SK-N-SH (cell line): Measurements from ENCODE around the gene PSMB4. TPM values are rescaled to one million over a fixed set of nuclear protein-coding genes. Genes with fewer than 3 reads are reported as not detected.

Source experiments
- CTCF ChIA-PET: fragments of 300-600, 350-600 bp; formaldehyde crosslinking; extraction: SDS; loops from one replicate; lab custom pipeline; 2021; lab: Yijun Ruan, JAX
- POLR2A ChIA-PET: fragments of 350-600 bp; sonication (Branson Sonifier 250); formaldehyde crosslinking; extraction: SDS; loops from one replicate; lab custom pipeline; 2020; ENCODE audit warnings: antibody characterized with exemption, inconsistent platforms; lab: Yijun Ruan, JAX
- DNase-seq: peaks from one replicate; pipeline ENCODE4 v3.0.0; 2012
- H2AFZ ChIP-seq: fragments of 200-600 bp; sonication (generic); 2 replicates; pipeline ENCODE4 v1.8.1; 2016; ENCODE audit warnings: antibody characterized with exemption, mild to moderate bottlenecking, low read depth
- H3F3A ChIP-seq: fragments of 200-600 bp; sonication (generic); replicated peaks from 2 replicates; pipeline ENCODE3; 2016; ENCODE audit warnings: antibody characterized with exemption, mild to moderate bottlenecking; ENCODE audit not compliant: insufficient read depth
- H3K27ac ChIP-seq, 2 experiments: fragments of 200-500 bp in 1 of 2; fragments of 200-600 bp in 1 of 2; sonication (Bioruptor generic) in 1 of 2; sonication (generic), shearing (Covaris generic) in 1 of 2; 2 replicates each; pipeline versions ENCODE4 v1.5.1 to v1.6.1; 2014 to 2016; ENCODE audit warnings: low read depth in 2 of 2, inconsistent platforms in 1 of 2, low read length in 1 of 2, mild to moderate bottlenecking in 1 of 2, mixed read lengths in 1 of 2
- H3K27me3 ChIP-seq: fragments of 200-600 bp; sonication (generic), shearing (Covaris generic); 2 replicates; pipeline ENCODE4 v1.6.1; 2016; ENCODE audit warnings: mixed run types; ENCODE audit not compliant: insufficient read depth
- H3K36me3 ChIP-seq, 2 experiments: fragments of 200-500 bp in 1 of 2; fragments of 200-600 bp in 1 of 2; sonication (Bioruptor generic) in 1 of 2; sonication (generic) in 1 of 2; replicated peaks in 1 of 2; 2 replicates each; pipeline versions ENCODE3 to v1.5.1; 2014 to 2016; ENCODE audit warnings: low read length in 1 of 2, mild to moderate bottlenecking in 1 of 2; ENCODE audit not compliant: insufficient read depth in 2 of 2, control insufficient read depth in 1 of 2
- H3K4me1 ChIP-seq, 2 experiments: fragments of 200-500 bp in 1 of 2; fragments of 200-600 bp in 1 of 2; sonication (Bioruptor generic) in 1 of 2; sonication (generic), shearing (Covaris generic) in 1 of 2; 2 replicates each; pipeline versions ENCODE4 v1.5.1 to v1.6.1; 2014 to 2016; ENCODE audit warnings: low read depth in 1 of 2, low read length in 1 of 2, mixed run types in 1 of 2; ENCODE audit not compliant: insufficient read depth in 2 of 2, control insufficient read depth in 1 of 2
- H3K4me2 ChIP-seq: fragments of 200-600 bp; sonication (generic), shearing (Covaris generic); 2 replicates; pipeline ENCODE4 v1.6.1; 2017; ENCODE audit warnings: mixed run types
- H3K4me3 ChIP-seq, 2 experiments: fragments of 200-500 bp in 1 of 2; fragments of 200-600 bp in 1 of 2; sonication (Bioruptor generic) in 1 of 2; sonication (generic), shearing (Covaris generic) in 1 of 2; 2 replicates each; pipeline versions ENCODE4 v1.5.1 to v1.8.1; 2014 to 2016; ENCODE audit warnings: low read depth in 2 of 2, inconsistent platforms in 1 of 2, low read length in 1 of 2, mild to moderate bottlenecking in 1 of 2, mixed read lengths in 1 of 2, moderate library complexity in 1 of 2
- H3K79me2 ChIP-seq: fragments of 200-600 bp; sonication (generic); 2 replicates; pipeline ENCODE4 v1.8.1; 2017; ENCODE audit warnings: mild to moderate bottlenecking; ENCODE audit not compliant: insufficient read depth
- H3K9ac ChIP-seq: fragments of 200-600 bp; sonication (generic); 2 replicates; pipeline ENCODE4 v1.6.1; 2017; ENCODE audit warnings: mixed run types
- H3K9me2 ChIP-seq: fragments of 200-600 bp; sonication (generic); 2 replicates; pipeline ENCODE4 v1.6.1; 2017; ENCODE audit warnings: mixed run types
- H3K9me3 ChIP-seq: fragments of 200-600 bp; sonication (generic); 2 replicates; pipeline ENCODE4 v1.6.1; 2017; ENCODE audit warnings: mixed run types, mild to moderate bottlenecking, moderate library complexity
- H4K20me1 ChIP-seq: fragments of 200-600 bp; sonication (generic); 2 replicates; pipeline ENCODE4 v1.6.1; 2017; ENCODE audit warnings: mild to moderate bottlenecking, mixed run types; ENCODE audit not compliant: insufficient read depth
- FOXJ3 ChIP-seq: sonication (generic); formaldehyde crosslinking; IDR thresholded peaks from 2 replicates; pipeline ENCODE4 v1.5.1; 2020; ENCODE audit warnings: mild to moderate bottlenecking, missing genetic modification reagents
- FOXM1 ChIP-seq: IDR thresholded peaks from 2 replicates; pipeline ENCODE4 v1.4.0; 2012; ENCODE audit warnings: low read depth, mild to moderate bottlenecking
- POLR2AphosphoS5 ChIP-seq: IDR thresholded peaks from 2 replicates; pipeline ENCODE4 v1.6.1; 2012; ENCODE audit warnings: low read depth, low read length
- RAD21 ChIP-seq: IDR thresholded peaks from 2 replicates; pipeline ENCODE4 v1.6.1; 2012; ENCODE audit warnings: mild to moderate bottlenecking, low read length
- RCOR1 ChIP-seq: fragments of 150-350 bp; IDR thresholded peaks from 2 replicates; pipeline ENCODE4 v1.6.1; 2017; ENCODE audit warnings: antibody characterized with exemption, low read length
- RFX5 ChIP-seq: IDR thresholded peaks from 2 replicates; pipeline ENCODE4 v1.6.1; 2012; ENCODE audit warnings: mild to moderate bottlenecking, improper control_type of control experiment, low read length
- RXRA ChIP-seq: IDR thresholded peaks from 2 replicates; pipeline ENCODE4 v1.4.0; 2012; ENCODE audit warnings: low read depth, mild to moderate bottlenecking, borderline replicate concordance
- SIN3A ChIP-seq: IDR thresholded peaks from 2 replicates; pipeline ENCODE4 v1.6.1; 2012; ENCODE audit warnings: low read depth, mild to moderate bottlenecking, low read length, moderate library complexity, borderline replicate concordance
- TEAD4 ChIP-seq: IDR thresholded peaks from 2 replicates; pipeline ENCODE4 v1.4.0; 2012; ENCODE audit warnings: mild to moderate bottlenecking, borderline replicate concordance; ENCODE audit not compliant: insufficient read depth
- USF1 ChIP-seq: IDR thresholded peaks from 2 replicates; pipeline ENCODE4 v1.4.0; 2012; ENCODE audit warnings: low read depth, borderline replicate concordance
- WGBS: methylation state at CpG from one replicate; pipeline ENCODE4 v1.1.6; 2017; ENCODE audit warnings: low lambda C conversion rate; 5-methylcytosine and 5-hydroxymethylcytosine counted together
- polyA plus RNA-seq, 3 experiments: library from polyadenylated mRNA; depleted of rRNA; stranded (reverse); fragments of >200 nt; gene quantifications; 2 replicates each; pipeline ENCODE4 v1.2.3, GENCODE V29; 2012
- small RNA-seq, 7 experiments: library from RNA; depleted of rRNA; stranded (forward); fragments of <200 nt; gene quantifications; one replicate each; pipeline ENCODE3, GENCODE V24; 2012
- TF ChIP-seq, protein P1 (sequence below): fragments of 150-350 bp; IDR thresholded peaks from 2 replicates; pipeline ENCODE4 v1.6.1; 2016; ENCODE audit warnings: mild to moderate bottlenecking, low read depth, low read length
- TF ChIP-seq, protein P2 (sequence below): IDR thresholded peaks from 2 replicates; pipeline ENCODE4; 2012

The PSMB4 gene
- polyA plus RNA-seq, 1 of the 3 experiments (the other 2 are of a cell fraction): 716 TPM

DNA sequence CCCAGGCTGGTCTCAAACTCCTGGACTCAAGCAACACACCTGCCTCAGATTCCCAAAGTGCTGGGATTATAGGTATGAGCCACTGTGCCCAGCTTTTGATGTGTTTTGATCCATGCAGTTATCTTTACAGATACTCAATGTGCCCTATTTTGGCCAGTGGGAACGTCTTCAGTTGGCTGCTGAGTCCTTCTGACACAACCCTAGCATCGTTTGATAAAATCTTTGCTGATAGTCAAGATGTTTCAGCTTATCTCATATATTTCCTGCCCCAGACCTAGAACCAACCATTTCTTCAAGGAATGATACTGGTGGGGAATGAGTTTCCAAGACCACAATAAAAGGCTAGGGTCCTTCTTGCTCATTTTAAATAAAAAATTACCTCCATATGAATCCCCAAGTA lies 48.3 kb downstream of the PSMB4 start:
- WGBS: 75% methylated on average over 2 of the region's 2 CpGs
- DNase-seq: no peak
- ChIA-PET POLR2A (no interaction called here), CTCF (interaction anchor here (0.8 to 1.2 kb wide), 3 partner anchors 17 to 287 kb away, joined by 3 to 7 read pairs (median 3); no protein-coding TSS in a partner anchor)
- Histone ChIP-seq H3K9me2 (no peaks in the 10 kb centered on the region), H3K9ac (no peak overlapping the region), H3K36me3 (peaks cover 4 to 23% of the 10 kb centered on the region in 2 experiments), H3K4me2 (no peak overlapping the region), H3K4me1 (peaks cover 5 to 6% of the 10 kb centered on the region in 2 experiments; a peak in 3 of 4 replicates), H3K4me3 (no peak overlapping the region), H2AFZ (no peak overlapping the region), H3K9me3 (no peaks in the 10 kb centered on the region), H3F3A (peaks cover 17% of the 10 kb centered on the region), H3K79me2 (peaks cover 100% of the 10 kb centered on the region), H3K27ac (no peak overlapping the region), H4K20me1 (peaks cover 61% of the 10 kb centered on the region), H3K27me3 (no peaks in the 10 kb centered on the region)
- TF ChIP-seq RXRA (no peak), RAD21 (no peak), USF1 (no peak), TEAD4 (no peak), FOXJ3 (CRISPR knock-in tag) (no peak), RCOR1 (no peak), SIN3A (no peak), FOXM1 (no peak), POLR2AphosphoS5 (no peak), RFX5 (no peak)
- TF ChIP-seq, protein P1, sequence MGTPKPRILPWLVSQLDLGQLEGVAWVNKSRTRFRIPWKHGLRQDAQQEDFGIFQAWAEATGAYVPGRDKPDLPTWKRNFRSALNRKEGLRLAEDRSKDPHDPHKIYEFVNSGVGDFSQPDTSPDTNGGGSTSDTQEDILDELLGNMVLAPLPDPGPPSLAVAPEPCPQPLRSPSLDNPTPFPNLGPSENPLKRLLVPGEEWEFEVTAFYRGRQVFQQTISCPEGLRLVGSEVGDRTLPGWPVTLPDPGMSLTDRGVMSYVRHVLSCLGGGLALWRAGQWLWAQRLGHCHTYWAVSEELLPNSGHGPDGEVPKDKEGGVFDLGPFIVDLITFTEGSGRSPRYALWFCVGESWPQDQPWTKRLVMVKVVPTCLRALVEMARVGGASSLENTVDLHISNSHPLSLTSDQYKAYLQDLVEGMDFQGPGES: no peak
- TF ChIP-seq, protein P2, sequence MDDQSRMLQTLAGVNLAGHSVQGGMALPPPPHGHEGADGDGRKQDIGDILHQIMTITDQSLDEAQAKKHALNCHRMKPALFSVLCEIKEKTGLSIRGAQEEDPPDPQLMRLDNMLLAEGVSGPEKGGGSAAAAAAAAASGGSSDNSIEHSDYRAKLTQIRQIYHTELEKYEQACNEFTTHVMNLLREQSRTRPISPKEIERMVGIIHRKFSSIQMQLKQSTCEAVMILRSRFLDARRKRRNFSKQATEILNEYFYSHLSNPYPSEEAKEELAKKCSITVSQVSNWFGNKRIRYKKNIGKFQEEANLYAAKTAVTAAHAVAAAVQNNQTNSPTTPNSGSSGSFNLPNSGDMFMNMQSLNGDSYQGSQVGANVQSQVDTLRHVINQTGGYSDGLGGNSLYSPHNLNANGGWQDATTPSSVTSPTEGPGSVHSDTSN: no peak

Small RNAs within 50 kb of the gene (small RNA-seq; reads per million reads assigned to genes)
- gene RNY4P25: 0 to 0.86 (median 0) reads per million in 7 experiments

Other genes with a start within 250 kb of the PSMB4 start
- not detected in 2 replicates for gene TNFAIP8L2, start 242.9 kb upstream of the PSMB4 start, polyA plus RNA-seq (2012; rRNA removed)
- 4.5 and 5.1 TPM in 2 replicates for gene LYSMD1, start 233.7 kb upstream of the PSMB4 start, polyA plus RNA-seq (2012; rRNA removed)
- 23.4 and 27.8 TPM in 2 replicates for gene SCNM1, start 233.4 kb upstream of the PSMB4 start, polyA plus RNA-seq (2012; rRNA removed)
- 0.57 and 0.59 TPM in 2 replicates for gene TMOD4, start 223.6 kb upstream of the PSMB4 start, polyA plus RNA-seq (2012; rRNA removed)
- 80.2 and 104 TPM in 2 replicates for gene VPS72, start 209.4 kb upstream of the PSMB4 start, polyA plus RNA-seq (2012; rRNA removed)
- gene PIP5K1A, start 201.0 kb upstream of the PSMB4 start, polyA plus RNA-seq (2012; rRNA removed): 66.0 and 94.1 TPM in 2 replicates
- 419 and 518 TPM in 2 replicates for gene PSMD4, start 144.8 kb upstream of the PSMB4 start, polyA plus RNA-seq (2012; rRNA removed)
- gene ZNF687, start 117.3 kb upstream of the PSMB4 start, polyA plus RNA-seq (2012; rRNA removed): 14.6 and 15.8 TPM in 2 replicates
- 62.9 and 76.6 TPM in 2 replicates for gene PI4KB, start 72.2 kb upstream of the PSMB4 start, polyA plus RNA-seq (2012; rRNA removed)
- gene RFX5, start 52.3 kb upstream of the PSMB4 start, polyA plus RNA-seq (2012; rRNA removed): 29.1 and 49.0 TPM in 2 replicates
- 0.11 and 0.16 TPM in 2 replicates for gene SELENBP1, start 26.9 kb upstream of the PSMB4 start, polyA plus RNA-seq (2012; rRNA removed)
- gene POGZ, start 59.9 kb downstream of the PSMB4 start, polyA plus RNA-seq (2012; rRNA removed): 23.9 and 30.2 TPM in 2 replicates
- 0.36 and 0.44 TPM in 2 replicates for gene CGN, start 111.8 kb downstream of the PSMB4 start, polyA plus RNA-seq (2012; rRNA removed)
- 20.6 and 27.9 TPM in 2 replicates for gene TUFT1, start 140.7 kb downstream of the PSMB4 start, polyA plus RNA-seq (2012; rRNA removed)
- gene SNX27, start 212.5 kb downstream of the PSMB4 start, polyA plus RNA-seq (2012; rRNA removed): 10.8 and 12.8 TPM in 2 replicates